SJCRH30 (cell line): ENCODE data around the gene ATP1A4. TPM values are rescaled to one million over a fixed set of nuclear protein-coding genes. Genes with fewer than 3 reads are reported as not detected.

ENCODE experiments used
- DNase-seq, 2 experiments: peaks; one replicate each; pipeline ENCODE4 v3.0.0-alpha.2; 2015 to 2020
- H3K27ac ChIP-seq: fragments of 250-450 bp; sonication (Bioruptor Pico); 2 replicates; pipeline ENCODE4 v1.5.1; 2020; ENCODE audit warnings: mild to moderate bottlenecking, moderate library complexity
- H3K27me3 ChIP-seq: fragments of 250-450 bp; sonication (Bioruptor Pico); 2 replicates; pipeline ENCODE4 v1.5.1; 2020; ENCODE audit warnings: mild to moderate bottlenecking, moderate library complexity
- H3K36me3 ChIP-seq: fragments of 250-450 bp; sonication (Bioruptor Pico); 2 replicates; pipeline ENCODE4 v1.5.1; 2020; ENCODE audit warnings: mild to moderate bottlenecking, moderate library complexity
- H3K4me1 ChIP-seq: fragments of 250-450 bp; sonication (Bioruptor Pico); 2 replicates; pipeline ENCODE4 v1.5.1; 2020; ENCODE audit warnings: mild to moderate bottlenecking, moderate library complexity
- H3K4me3 ChIP-seq: fragments of 250-450 bp; sonication (Bioruptor Pico); 2 replicates; pipeline ENCODE4 v1.5.1; 2020; ENCODE audit warnings: mild to moderate bottlenecking, moderate library complexity
- H3K9me3 ChIP-seq: fragments of 250-450 bp; sonication (Bioruptor Pico); replicated peaks from 2 replicates; pipeline ENCODE4 v1.5.1; 2020; ENCODE audit warnings: mild to moderate bottlenecking, moderate library complexity
- total RNA-seq: library from RNA; depleted of rRNA; stranded (reverse); fragments of >200 nt; shearing (Covaris generic); gene quantifications from 2 replicates; pipeline ENCODE4 v1.2.3, GENCODE V29; 2014

Gene ATP1A4
- total RNA-seq, 1 experiment from 2014 or later, result not detected

- Histone ChIP-seq H3K27ac (no peak overlapping the region), H3K36me3 (peaks cover 10% of the 10 kb centered on the region), H3K4me1 (peaks cover 6% of the 10 kb centered on the region), H3K4me3 (no peak overlapping the region), H3K27me3 (no peaks in the 10 kb centered on the region), H3K9me3 (no peaks in the 10 kb centered on the region)
- no peak for DNase-seq
Observed at GRCh38 chr1:160146107-160146506, 5.3 kb upstream of the ATP1A4 start.

- H3K27ac ChIP-seq, result no peak overlapping the region
- peaks cover 6% of the 10 kb centered on the region for H3K4me1 ChIP-seq
Observed at GRCh38 chr1:160148121-160148520, 3.3 kb upstream of the ATP1A4 start.

DNA sequence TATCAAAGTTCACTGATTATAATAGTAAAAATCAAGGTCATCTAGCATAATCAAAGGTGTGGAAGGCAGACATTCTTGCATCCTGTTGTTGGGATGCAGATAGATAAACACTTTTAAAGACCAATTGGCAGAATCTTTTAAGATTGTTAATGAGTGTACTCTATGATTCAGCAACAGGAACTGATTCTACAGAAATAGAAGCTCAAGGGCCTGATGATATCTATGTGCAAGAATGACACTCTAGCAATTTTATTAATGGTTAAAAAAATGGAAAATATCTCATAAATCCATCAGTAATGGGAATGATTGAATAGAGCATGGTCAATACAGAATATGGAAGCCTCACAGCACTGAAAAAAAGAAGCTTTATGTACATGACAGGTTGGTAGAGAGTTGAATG lies 2.2 kb upstream of the ATP1A4 start:
- no peak for DNase-seq
- Histone ChIP-seq H3K4me3 (no peak overlapping the region), H3K36me3 (no peaks in the 10 kb centered on the region), H3K27me3 (no peaks in the 10 kb centered on the region), H3K4me1 (peaks cover 6% of the 10 kb centered on the region), H3K27ac (no peak overlapping the region), H3K9me3 (no peaks in the 10 kb centered on the region)

More at GRCh38 chr1:160148121-160148520, 3.3 kb upstream of the ATP1A4 start:
- Histone ChIP-seq H3K27me3 (no peaks in the 10 kb centered on the region), H3K9me3 (no peaks in the 10 kb centered on the region), H3K36me3 (no peaks in the 10 kb centered on the region), H3K4me3 (no peak overlapping the region)
- no peak for DNase-seq

GRCh38 chr1:160149716-160150115 lies 1.7 kb upstream of the ATP1A4 start:
- Histone ChIP-seq H3K4me3 (no peak overlapping the region), H3K4me1 (peaks cover 6% of the 10 kb centered on the region), H3K9me3 (no peaks in the 10 kb centered on the region), H3K27ac (no peak overlapping the region), H3K27me3 (no peaks in the 10 kb centered on the region), H3K36me3 (no peaks in the 10 kb centered on the region)
- no peak for DNase-seq

- DNase-seq, result no peak
Observed at GRCh38 chr1:160154790-160155189, 3.4 kb downstream of the ATP1A4 start.

GRCh38 chr1:160156361-160156760 lies 5.0 kb downstream of the ATP1A4 start:
- H3K9me3 ChIP-seq, result no peaks in the 10 kb centered on the region
- H3K36me3 ChIP-seq, result no peaks in the 10 kb centered on the region
- peaks cover 39% of the 10 kb centered on the region for H3K4me1 ChIP-seq
- no peak overlapping the region for H3K4me3 ChIP-seq
- DNase-seq, result peak; percentile 70 to 76
- H3K27me3 ChIP-seq, result no peaks in the 10 kb centered on the region
- H3K27ac ChIP-seq, result peak overlapping the region; percentile 68

More at GRCh38 chr1:160154790-160155189, 3.4 kb downstream of the ATP1A4 start:
- H3K27ac ChIP-seq, result no peak overlapping the region
- H3K4me3 ChIP-seq, result no peak overlapping the region
- H3K4me1 ChIP-seq, result peaks cover 37% of the 10 kb centered on the region
- no peaks in the 10 kb centered on the region for H3K36me3 ChIP-seq
- H3K27me3 ChIP-seq, result no peaks in the 10 kb centered on the region
- H3K9me3 ChIP-seq, result no peaks in the 10 kb centered on the region

DNA sequence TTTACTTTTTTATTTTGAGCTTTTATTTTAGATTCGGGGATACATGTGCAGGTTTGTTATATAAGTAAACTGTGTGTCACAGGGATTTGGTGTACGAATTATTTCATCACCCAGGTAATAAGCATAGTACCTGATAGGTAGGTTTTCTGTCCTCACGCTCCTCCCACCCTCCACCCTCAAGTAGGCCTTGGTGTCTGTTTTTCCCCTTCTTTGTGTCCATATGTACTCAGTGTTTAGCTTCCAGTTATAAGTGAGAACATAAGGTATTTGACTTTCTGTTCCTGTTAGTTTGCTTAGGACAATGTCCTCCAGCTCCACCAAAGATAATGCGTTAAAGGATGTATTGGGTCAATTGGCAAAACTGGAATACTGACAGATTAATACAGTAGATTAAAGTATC lies 5.8 kb downstream of the ATP1A4 start:
- no peaks in the 10 kb centered on the region for H3K9me3 ChIP-seq
- H3K27me3 ChIP-seq, result no peaks in the 10 kb centered on the region
- no peaks in the 10 kb centered on the region for H3K36me3 ChIP-seq
- H3K27ac ChIP-seq, result peak overlapping the region; percentile 68
- DNase-seq, result no peak
- H3K4me3 ChIP-seq, result no peak overlapping the region
- peaks cover 39% of the 10 kb centered on the region for H3K4me1 ChIP-seq

GRCh38 chr1:160158031-160158430 lies 6.6 kb downstream of the ATP1A4 start:
- peak overlapping the region; percentile 68 for H3K27ac ChIP-seq
- peaks cover 39% of the 10 kb centered on the region for H3K4me1 ChIP-seq
- no peaks in the 10 kb centered on the region for H3K9me3 ChIP-seq
- H3K36me3 ChIP-seq, result no peaks in the 10 kb centered on the region
- H3K4me3 ChIP-seq, result no peak overlapping the region
- peak; percentile 85 to 88 for DNase-seq
- H3K27me3 ChIP-seq, result no peaks in the 10 kb centered on the region

DNA sequence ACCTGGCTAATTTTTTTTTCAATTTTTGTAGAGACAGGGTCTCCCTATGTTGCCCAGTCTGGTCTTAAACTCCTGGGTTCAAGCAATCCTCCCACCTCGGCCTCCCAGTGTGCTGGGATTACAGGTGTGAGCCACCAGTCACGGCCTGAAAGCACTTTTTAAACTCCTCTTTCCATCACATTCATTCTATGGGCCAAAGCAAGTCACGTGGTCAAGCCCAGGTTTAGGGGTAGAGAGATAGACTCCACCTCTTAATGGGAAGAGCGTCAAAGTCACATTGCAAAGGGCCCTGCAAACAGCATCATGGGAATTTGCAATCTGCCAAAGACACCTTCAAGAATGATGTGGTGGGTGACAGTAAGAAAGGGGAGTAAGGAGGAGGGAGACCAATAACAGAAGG lies 7.1 kb downstream of the ATP1A4 start:
- Histone ChIP-seq H3K4me1 (peaks cover 39% of the 10 kb centered on the region), H3K4me3 (no peak overlapping the region), H3K9me3 (no peaks in the 10 kb centered on the region), H3K27ac (peak overlapping the region; percentile 68), H3K27me3 (no peaks in the 10 kb centered on the region), H3K36me3 (no peaks in the 10 kb centered on the region)
- no peak for DNase-seq

GRCh38 chr1:160159846-160160245 lies 8.4 kb downstream of the ATP1A4 start:
- Histone ChIP-seq H3K4me1 (peaks cover 39% of the 10 kb centered on the region), H3K27me3 (no peaks in the 10 kb centered on the region), H3K36me3 (no peaks in the 10 kb centered on the region), H3K27ac (no peak overlapping the region; the same call in 1 of the 2 replicates), H3K4me3 (no peak overlapping the region), H3K9me3 (no peaks in the 10 kb centered on the region)
- no peak for DNase-seq

- H3K36me3 ChIP-seq, result no peaks in the 10 kb centered on the region
- peaks cover 24% of the 10 kb centered on the region for H3K4me1 ChIP-seq
- DNase-seq, result peak; percentile 46 to 47
- H3K9me3 ChIP-seq, result no peaks in the 10 kb centered on the region
- no peak overlapping the region for H3K27ac ChIP-seq
- no peak overlapping the region for H3K4me3 ChIP-seq
- H3K27me3 ChIP-seq, result no peaks in the 10 kb centered on the region
Observed at GRCh38 chr1:160161965-160162705, 10.7 kb downstream of the ATP1A4 start.

DNA sequence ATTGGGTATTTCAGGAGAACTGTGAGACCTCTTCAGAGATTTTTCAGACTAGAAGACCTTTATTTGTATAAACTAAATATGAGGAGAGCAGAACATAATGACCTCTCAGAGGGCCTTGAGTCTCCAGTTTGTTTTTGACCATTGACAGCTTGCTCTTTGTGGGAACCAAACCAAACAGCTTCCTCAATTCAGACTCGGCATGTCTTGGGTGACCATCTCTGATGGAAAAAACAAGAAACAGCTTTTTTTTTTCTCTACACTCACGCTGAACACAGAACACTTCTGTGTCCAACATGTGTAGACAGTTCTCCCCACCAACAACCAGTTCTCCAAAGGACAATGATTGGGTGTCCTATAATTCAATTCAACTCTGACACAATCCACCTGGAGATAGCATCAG lies 11.5 kb downstream of the ATP1A4 start:
- DNase-seq, result no peak
- H3K4me1 ChIP-seq, result peaks cover 22% of the 10 kb centered on the region
- no peak overlapping the region for H3K27ac ChIP-seq
- no peak overlapping the region for H3K4me3 ChIP-seq
- H3K36me3 ChIP-seq, result no peaks in the 10 kb centered on the region
- H3K9me3 ChIP-seq, result no peaks in the 10 kb centered on the region
- H3K27me3 ChIP-seq, result no peaks in the 10 kb centered on the region

GRCh38 chr1:160163615-160164014 lies 12.2 kb downstream of the ATP1A4 start:
- Histone ChIP-seq H3K9me3 (no peaks in the 10 kb centered on the region), H3K27ac (no peak overlapping the region), H3K27me3 (no peaks in the 10 kb centered on the region), H3K4me3 (no peak overlapping the region), H3K36me3 (no peaks in the 10 kb centered on the region), H3K4me1 (peaks cover 22% of the 10 kb centered on the region)
- no peak for DNase-seq

DNA sequence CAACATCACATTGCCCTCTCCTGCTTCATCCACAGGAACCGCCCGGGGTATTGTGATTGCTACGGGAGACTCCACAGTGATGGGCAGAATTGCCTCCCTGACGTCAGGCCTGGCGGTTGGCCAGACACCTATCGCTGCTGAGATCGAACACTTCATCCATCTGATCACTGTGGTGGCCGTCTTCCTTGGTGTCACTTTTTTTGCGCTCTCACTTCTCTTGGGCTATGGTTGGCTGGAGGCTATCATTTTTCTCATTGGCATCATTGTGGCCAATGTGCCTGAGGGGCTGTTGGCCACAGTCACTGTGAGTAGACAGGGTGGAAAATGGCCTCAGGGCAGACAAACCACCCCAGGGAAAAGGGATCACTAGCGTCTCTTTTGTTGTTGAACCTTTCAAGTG lies 12.7 kb downstream of the ATP1A4 start:
- Histone ChIP-seq H3K27ac (no peak overlapping the region), H3K36me3 (no peaks in the 10 kb centered on the region), H3K9me3 (no peaks in the 10 kb centered on the region), H3K4me3 (no peak overlapping the region), H3K27me3 (no peaks in the 10 kb centered on the region), H3K4me1 (peaks cover 21% of the 10 kb centered on the region)
- no peak for DNase-seq

DNA sequence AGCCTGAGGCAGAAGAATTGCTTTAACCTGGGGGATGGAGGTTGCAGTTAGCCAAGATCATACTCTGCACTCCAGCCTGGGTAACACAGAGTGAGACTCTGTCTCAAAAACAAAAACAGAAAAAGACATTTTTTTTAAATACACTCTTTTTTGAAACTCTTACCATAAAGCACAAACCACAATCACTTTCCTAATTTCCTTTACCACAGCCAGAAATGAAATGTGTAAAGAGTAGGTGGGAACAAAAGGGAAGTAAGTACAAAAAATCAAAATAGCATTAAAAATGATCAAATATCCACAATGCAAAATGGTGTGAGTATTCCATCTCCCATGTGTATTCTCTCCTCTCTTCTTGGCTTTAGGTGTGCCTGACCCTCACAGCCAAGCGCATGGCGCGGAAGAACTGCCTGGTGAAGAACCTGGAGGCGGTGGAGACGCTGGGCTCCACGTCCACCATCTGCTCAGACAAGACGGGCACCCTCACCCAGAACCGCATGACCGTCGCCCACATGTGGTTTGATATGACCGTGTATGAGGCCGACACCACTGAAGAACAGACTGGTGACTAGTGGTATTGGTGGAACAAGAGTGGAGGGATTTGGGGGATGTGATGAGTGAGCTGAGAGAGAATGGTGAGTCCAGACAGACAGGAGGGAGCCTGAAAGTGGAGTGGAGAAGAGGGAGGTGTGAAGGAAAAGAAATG lies 14.9 kb downstream of the ATP1A4 start:
- H3K4me3 ChIP-seq, result no peak overlapping the region
- H3K27ac ChIP-seq, result no peak overlapping the region
- DNase-seq, result no peak
- H3K27me3 ChIP-seq, result no peaks in the 10 kb centered on the region
- no peaks in the 10 kb centered on the region for H3K36me3 ChIP-seq
- no peaks in the 10 kb centered on the region for H3K9me3 ChIP-seq
- peaks cover 18% of the 10 kb centered on the region for H3K4me1 ChIP-seq
